LNCaP clone FGC (cell line): ENCODE measurements around the gene ADAMTS14.

Experiments used
- DNase-seq: peaks from one replicate; pipeline ENCODE4 v3.0.0-alpha.2; 2011; ENCODE audit warnings: low read depth
- H3K4me3 ChIP-seq: 2 replicates; pipeline ENCODE4 v1.5.1; 2011; ENCODE audit warnings: mild to moderate bottlenecking, low read depth, low read length, control low read depth
- TF ChIP-seq, protein P1 (sequence below): IDR thresholded peaks from 2 replicates; pipeline ENCODE4 v1.5.1; 2012; ENCODE audit warnings: mild to moderate bottlenecking; ENCODE audit not compliant: control insufficient read depth, insufficient read depth; ENCODE audit errors: extremely low read depth

Gene ADAMTS14

GRCh38 chr10:70811881-70812280 lies 139.6 kb downstream of the ADAMTS14 start:
- no peak overlapping the region for H3K4me3 ChIP-seq
- TF ChIP-seq, protein P1, sequence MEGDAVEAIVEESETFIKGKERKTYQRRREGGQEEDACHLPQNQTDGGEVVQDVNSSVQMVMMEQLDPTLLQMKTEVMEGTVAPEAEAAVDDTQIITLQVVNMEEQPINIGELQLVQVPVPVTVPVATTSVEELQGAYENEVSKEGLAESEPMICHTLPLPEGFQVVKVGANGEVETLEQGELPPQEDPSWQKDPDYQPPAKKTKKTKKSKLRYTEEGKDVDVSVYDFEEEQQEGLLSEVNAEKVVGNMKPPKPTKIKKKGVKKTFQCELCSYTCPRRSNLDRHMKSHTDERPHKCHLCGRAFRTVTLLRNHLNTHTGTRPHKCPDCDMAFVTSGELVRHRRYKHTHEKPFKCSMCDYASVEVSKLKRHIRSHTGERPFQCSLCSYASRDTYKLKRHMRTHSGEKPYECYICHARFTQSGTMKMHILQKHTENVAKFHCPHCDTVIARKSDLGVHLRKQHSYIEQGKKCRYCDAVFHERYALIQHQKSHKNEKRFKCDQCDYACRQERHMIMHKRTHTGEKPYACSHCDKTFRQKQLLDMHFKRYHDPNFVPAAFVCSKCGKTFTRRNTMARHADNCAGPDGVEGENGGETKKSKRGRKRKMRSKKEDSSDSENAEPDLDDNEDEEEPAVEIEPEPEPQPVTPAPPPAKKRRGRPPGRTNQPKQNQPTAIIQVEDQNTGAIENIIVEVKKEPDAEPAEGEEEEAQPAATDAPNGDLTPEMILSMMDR: no peak
- no peak for DNase-seq
